Measurements from ENCODE around the gene ELFN2. TPM values are rescaled to one million over a fixed set of nuclear protein-coding genes. Genes with fewer than 3 reads are reported as not detected.

Gene ELFN2
- polyA plus RNA-seq, 2 of the 4 experiments (the other 2 are of a cell fraction), result 0.94 to 8.1 TPM

DNA sequence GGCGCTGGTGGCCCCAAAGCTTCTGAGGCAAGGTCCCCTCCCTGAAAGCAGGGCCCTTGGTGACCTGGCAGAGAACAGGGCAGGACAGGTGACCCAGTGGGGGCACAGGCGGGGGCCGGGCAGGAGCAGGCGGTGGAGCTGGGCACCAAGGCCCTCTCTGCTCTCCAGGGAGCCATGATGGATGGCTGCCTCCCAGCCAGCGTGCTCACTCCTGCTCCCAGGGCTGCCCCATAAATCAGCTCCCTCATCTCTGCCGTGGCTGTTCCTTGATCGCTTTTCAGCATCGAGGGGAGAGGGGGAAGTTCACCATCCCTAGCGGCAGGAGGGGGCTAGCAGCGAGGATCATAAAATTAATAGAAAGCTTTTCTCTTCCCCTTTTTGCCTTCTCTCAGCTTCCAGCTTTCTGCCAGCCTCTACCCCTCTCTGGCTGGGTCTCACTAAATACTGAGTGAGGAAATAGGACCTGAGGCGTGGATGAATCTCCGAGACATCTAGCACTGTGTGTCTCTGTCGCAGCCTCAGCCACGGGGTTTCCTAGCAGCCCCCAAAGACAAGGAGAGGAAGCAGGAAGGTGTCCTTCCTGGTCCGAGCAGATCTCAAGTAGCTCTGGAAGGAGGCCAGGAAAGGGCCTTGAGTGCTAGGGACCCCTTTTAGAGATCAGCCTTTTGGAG lies 22.2 kb upstream of the ELFN2 start:
- 76% methylated on average over 15 of the region's 15 CpGs for WGBS (ENCODE audit: missing lambda C conversion rate)
- ChIA-PET CTCF (interaction anchor here (0.7 to 1.9 kb wide), 13 partner anchors 9 to 250 kb away, joined by 3 to 15 read pairs (median 3); no protein-coding TSS in a partner anchor), POLR2A (no interaction called here)
- Histone ChIP-seq H3K4me2 (no peak overlapping the region), H3K9me3 (peaks cover 9% of the 10 kb centered on the region), H3K4me1 (peaks cover 8% of the 10 kb centered on the region), H3K4me3 (no peak overlapping the region), H3K27ac (peak overlapping the region in 1 of 2 experiments; percentile 58; a peak in 1 of 6 replicates)
- FAIRE-seq (no peak), ATAC-seq (no peak; a peak in 1 of 6 replicates), DNase-seq (ENCODE audit: low read depth in 1 of 2, low spot score in 1 of 2) (no peak)
- TF ChIP-seq NPAS2 (CRISPR knock-in tag; IDR thresholded peaks at IDR 0.05; ENCODE audit: borderline replicate concordance), result no peak
- no peak for TF ChIP-seq RAD21 (conservative IDR thresholded peaks at IDR 0.05 in 1 of 2, IDR thresholded peaks at IDR 0.05 in 1 of 2)
- no peak for TF ChIP-seq MAFK (IDR thresholded peaks at IDR 0.05; ENCODE audit: partially characterized antibody)
- no peak for TF ChIP-seq HEYL (CRISPR knock-in tag; IDR thresholded peaks at IDR 0.05)
- no peak for TF ChIP-seq FOSB (CRISPR knock-in tag; IDR thresholded peaks at IDR 0.05)
- TF ChIP-seq HOXA7 (CRISPR knock-in tag; IDR thresholded peaks at IDR 0.05), result no peak
- TF ChIP-seq HDAC2 (IDR thresholded peaks at IDR 0.05), result no peak

DNA sequence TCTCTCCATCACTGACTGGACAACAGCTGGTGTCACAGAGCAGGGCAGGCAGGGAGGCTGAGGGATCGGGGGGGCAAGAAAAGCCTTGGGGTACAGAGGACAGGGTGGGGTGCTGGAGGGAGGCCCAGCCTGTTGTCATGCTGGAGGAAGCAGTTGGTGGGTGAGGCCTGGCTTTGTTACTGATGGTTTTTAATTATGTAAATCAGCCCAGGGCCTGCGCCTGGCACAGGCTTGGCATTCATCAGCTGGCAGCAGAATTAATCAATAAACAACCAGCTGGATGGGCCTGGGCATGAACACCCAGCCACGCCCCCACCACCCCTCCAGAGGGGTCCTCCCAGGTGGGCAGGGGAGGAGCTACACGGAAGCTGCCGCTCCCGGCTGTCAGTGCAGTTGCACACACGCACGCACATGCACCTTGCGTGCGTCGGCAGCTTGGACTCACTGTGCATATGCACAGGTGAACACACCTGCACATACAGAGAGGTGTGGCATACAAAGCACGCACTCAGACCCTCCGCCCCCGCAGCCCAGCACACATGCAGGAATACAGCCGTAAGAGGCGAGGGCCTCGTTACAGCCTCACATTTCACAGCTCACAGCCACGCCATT lies 21.3 kb upstream of the ELFN2 start:
- Histone ChIP-seq H3K4me1 (0 out of 3 replicates have a peak, but pooled peaks cover 7% of the 10 kb centered on the region), H3K4me3 (no peak overlapping the region), H3K27ac (peak overlapping the region in 1 of 2 experiments; percentile 58; a peak in 1 of 6 replicates), H3K9me3 (0 out of 3 replicates have a peak, but pooled peaks cover 2% of the 10 kb centered on the region), H3K4me2 (no peak overlapping the region)
- WGBS (ENCODE audit: missing lambda C conversion rate), result 94% methylated on average over 16 of the region's 18 CpGs
- TF ChIP-seq TFCP2L1 (CRISPR knock-in tag; IDR thresholded peaks at IDR 0.05) (no peak), GATA3 (IDR thresholded peaks at IDR 0.05; ENCODE audit: borderline replicate concordance) (no peak), SMC3 (IDR thresholded peaks at IDR 0.05) (no peak), POLR2AphosphoS2 (conservative IDR thresholded peaks at IDR 0.05; ENCODE audit: low read length) (no peak), CEBPB (IDR thresholded peaks at IDR 0.05) (no peak), ZSCAN20 (CRISPR knock-in tag; IDR thresholded peaks at IDR 0.05) (no peak), RAD21 (conservative IDR thresholded peaks at IDR 0.05 in 1 of 2, IDR thresholded peaks at IDR 0.05 in 1 of 2) (no peak), RARB (CRISPR knock-in tag; IDR thresholded peaks at IDR 0.05) (no peak), MYC (IDR thresholded peaks at IDR 0.05; ENCODE audit: borderline replicate concordance, low read length) (no peak), JUNB (IDR thresholded peaks at IDR 0.05) (no peak), BHLHE40 (IDR thresholded peaks at IDR 0.05; ENCODE audit: low read depth, low read length) (no peak), EHF (CRISPR knock-in tag; IDR thresholded peaks at IDR 0.05) (no peak), KDM1A (IDR thresholded peaks at IDR 0.05; ENCODE audit: low read depth) (no peak)
- TF ChIP-seq, protein P1, sequence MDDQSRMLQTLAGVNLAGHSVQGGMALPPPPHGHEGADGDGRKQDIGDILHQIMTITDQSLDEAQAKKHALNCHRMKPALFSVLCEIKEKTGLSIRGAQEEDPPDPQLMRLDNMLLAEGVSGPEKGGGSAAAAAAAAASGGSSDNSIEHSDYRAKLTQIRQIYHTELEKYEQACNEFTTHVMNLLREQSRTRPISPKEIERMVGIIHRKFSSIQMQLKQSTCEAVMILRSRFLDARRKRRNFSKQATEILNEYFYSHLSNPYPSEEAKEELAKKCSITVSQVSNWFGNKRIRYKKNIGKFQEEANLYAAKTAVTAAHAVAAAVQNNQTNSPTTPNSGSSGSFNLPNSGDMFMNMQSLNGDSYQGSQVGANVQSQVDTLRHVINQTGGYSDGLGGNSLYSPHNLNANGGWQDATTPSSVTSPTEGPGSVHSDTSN (IDR thresholded peaks at IDR 0.05), result no peak
- ChIA-PET POLR2A (no interaction called here), CTCF (interaction anchor here (0.9 to 1.9 kb wide), 6 partner anchors 8 to 139 kb away, joined by 3 to 15 read pairs (median 4); no protein-coding TSS in a partner anchor)
- ATAC-seq, result no peak; a peak in 1 of 6 replicates
- no peak for FAIRE-seq
- DNase-seq (ENCODE audit: low read depth in 1 of 2, low spot score in 1 of 2), result no peak

DNA sequence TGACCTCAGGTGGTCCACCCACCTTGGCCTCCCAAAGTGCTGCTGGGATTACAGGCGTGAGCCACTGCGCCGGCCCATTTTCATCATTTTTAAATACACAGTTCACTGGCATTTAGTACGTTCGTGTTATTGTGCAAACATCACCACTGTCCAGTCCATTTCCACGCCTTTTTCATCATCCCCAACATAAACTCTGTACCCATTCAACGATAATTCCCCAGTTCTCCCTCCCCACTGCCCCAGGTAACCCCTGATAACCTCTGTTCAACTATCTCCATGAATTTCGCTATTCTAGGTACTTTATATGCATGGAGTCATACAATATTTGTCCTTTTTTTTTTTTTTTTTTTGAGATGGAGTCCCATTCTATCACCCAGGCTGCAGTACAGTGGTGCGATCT lies 18.2 kb upstream of the ELFN2 start:
- ChIA-PET CTCF (no interaction called here), POLR2A (no interaction called here)
- H3K27ac ChIP-seq, result no peak overlapping the region
- no peak overlapping the region for H3K4me3 ChIP-seq
- peaks cover 11% of the 10 kb centered on the region; the same call in 1 of the 3 replicates for H3K4me1 ChIP-seq
- H3K4me2 ChIP-seq, result no peak overlapping the region
- TF ChIP-seq, protein P2, sequence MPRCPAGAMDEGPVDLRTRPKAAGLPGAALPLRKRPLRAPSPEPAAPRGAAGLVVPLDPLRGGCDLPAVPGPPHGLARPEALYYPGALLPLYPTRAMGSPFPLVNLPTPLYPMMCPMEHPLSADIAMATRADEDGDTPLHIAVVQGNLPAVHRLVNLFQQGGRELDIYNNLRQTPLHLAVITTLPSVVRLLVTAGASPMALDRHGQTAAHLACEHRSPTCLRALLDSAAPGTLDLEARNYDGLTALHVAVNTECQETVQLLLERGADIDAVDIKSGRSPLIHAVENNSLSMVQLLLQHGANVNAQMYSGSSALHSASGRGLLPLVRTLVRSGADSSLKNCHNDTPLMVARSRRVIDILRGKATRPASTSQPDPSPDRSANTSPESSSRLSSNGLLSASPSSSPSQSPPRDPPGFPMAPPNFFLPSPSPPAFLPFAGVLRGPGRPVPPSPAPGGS (IDR thresholded peaks at IDR 0.05), result no peak
- no peak for TF ChIP-seq PHF8 (IDR thresholded peaks at IDR 0.05; ENCODE audit: borderline replicate concordance, low read depth)
- TF ChIP-seq, protein P1 (IDR thresholded peaks at IDR 0.05), result no peak
- TF ChIP-seq BHLHE40 (IDR thresholded peaks at IDR 0.05; ENCODE audit: low read depth, low read length), result no peak
- TF ChIP-seq, protein P3, sequence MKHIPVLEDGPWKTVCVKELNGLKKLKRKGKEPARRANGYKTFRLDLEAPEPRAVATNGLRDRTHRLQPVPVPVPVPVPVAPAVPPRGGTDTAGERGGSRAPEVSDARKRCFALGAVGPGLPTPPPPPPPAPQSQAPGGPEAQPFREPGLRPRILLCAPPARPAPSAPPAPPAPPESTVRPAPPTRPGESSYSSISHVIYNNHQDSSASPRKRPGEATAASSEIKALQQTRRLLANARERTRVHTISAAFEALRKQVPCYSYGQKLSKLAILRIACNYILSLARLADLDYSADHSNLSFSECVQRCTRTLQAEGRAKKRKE (CRISPR knock-in tag; IDR thresholded peaks at IDR 0.05; ENCODE audit: low read depth), result no peak
- no peak for ATAC-seq
- DNase-seq (ENCODE audit: low read depth in 1 of 2, low spot score in 1 of 2), result no peak
- H3K9me3 ChIP-seq, result peaks cover 11% of the 10 kb centered on the region
- WGBS (ENCODE audit: missing lambda C conversion rate), result 78% methylated on average over 8 of the region's 9 CpGs
- no peak for FAIRE-seq

Data from A549 (cell line).